ENCODE measurements around the gene ADGRG6. TPM values are rescaled to one million over a fixed set of nuclear protein-coding genes. Genes with fewer than 3 reads are reported as not detected.

The ADGRG6 gene
- total RNA-seq, 1 experiment from 2014 or later, result 259 TPM

- no peak overlapping the region for H3K4me3 ChIP-seq (ENCODE audit: low read depth in 2 of 2, low read length in 2 of 2)
- H3K27ac ChIP-seq (ENCODE audit: low read length), result no peak overlapping the region
- TF ChIP-seq CTCF (IDR thresholded peaks at IDR 0.05), result no peak
- TF ChIP-seq REST (IDR thresholded peaks at IDR 0.05; ENCODE audit: insufficient read depth in 1 of 2, low read depth in 2 of 2, low read length in 1 of 2), result no peak
- TF ChIP-seq TCF7L2 (IDR thresholded peaks at IDR 0.05; ENCODE audit: low read depth, low read length), result no peak
- TF ChIP-seq POLR2AphosphoS5 (IDR thresholded peaks at IDR 0.05; ENCODE audit: low read depth, low read length), result no peak
- TF ChIP-seq SIN3A (IDR thresholded peaks at IDR 0.05; ENCODE audit: borderline replicate concordance, insufficient read depth, low read depth, low read length), result no peak
- no peaks in the 10 kb centered on the region for H3K9me3 ChIP-seq (ENCODE audit: control insufficient read depth, insufficient read depth, low read depth, low read length)
- no peaks in the 10 kb centered on the region for H3K27me3 ChIP-seq (ENCODE audit: control insufficient read depth, insufficient read depth, low read length)
- POLR2A ChIA-PET, result interaction anchor here (0.6 kb wide), 1 partner anchor 20 kb away, joined by 4 read pairs; no protein-coding TSS in a partner anchor
- no TSS peak for BruUV-seq (replicated peaks)
- ATAC-seq (no peak), DNase-seq (ENCODE audit: low read depth, low spot score) (no peak)
- CTCF ChIA-PET, result no interaction called here
- no peaks in the 10 kb centered on the region for H3K4me1 ChIP-seq (ENCODE audit: control insufficient read depth, insufficient read depth, low read length)
- intact Hi-C loops (cut with micrococcal nuclease; ENCODE audit: unreplicated experiment) (no loop called here), in situ Hi-C loops (cut with HindIII; ENCODE audit: low pct_unique_long_range_greater_than_20kb, low sequenced_read_pairs) (no loop called here)
- H3K36me3 ChIP-seq (ENCODE audit: control insufficient read depth, insufficient read depth, low read length), result no peaks in the 10 kb centered on the region
Observed at GRCh38 chr6:142266060-142266459, 35.7 kb upstream of the ADGRG6 start.

GRCh38 chr6:142271476-142271875 is 30.3 kb upstream of the ADGRG6 start:
- DNase-seq (ENCODE audit: low read depth, low spot score) (no peak), ATAC-seq (no peak)
- H3K36me3 ChIP-seq (ENCODE audit: control insufficient read depth, insufficient read depth, low read length), result no peaks in the 10 kb centered on the region
- ChIA-PET CTCF (no interaction called here), POLR2A (no interaction called here)
- intact Hi-C loops (cut with micrococcal nuclease; ENCODE audit: unreplicated experiment) (no loop called here), in situ Hi-C loops (cut with HindIII; ENCODE audit: low pct_unique_long_range_greater_than_20kb, low sequenced_read_pairs) (no loop called here)
- TF ChIP-seq POLR2AphosphoS5 (IDR thresholded peaks at IDR 0.05; ENCODE audit: low read depth, low read length) (no peak), TCF7L2 (IDR thresholded peaks at IDR 0.05; ENCODE audit: low read depth, low read length) (no peak), SIN3A (IDR thresholded peaks at IDR 0.05; ENCODE audit: borderline replicate concordance, insufficient read depth, low read depth, low read length) (no peak), REST (IDR thresholded peaks at IDR 0.05; ENCODE audit: insufficient read depth in 1 of 2, low read depth in 2 of 2, low read length in 1 of 2) (no peak), CTCF (IDR thresholded peaks at IDR 0.05) (no peak)
- no TSS peak for BruUV-seq (replicated peaks)
- H3K4me3 ChIP-seq (ENCODE audit: low read depth in 2 of 2, low read length in 2 of 2), result no peak overlapping the region
- H3K27ac ChIP-seq (ENCODE audit: low read length), result no peak overlapping the region
- peaks cover 14% of the 10 kb centered on the region; the same call in 1 of the 2 replicates for H3K4me1 ChIP-seq (ENCODE audit: control insufficient read depth, insufficient read depth, low read length)
- no peaks in the 10 kb centered on the region for H3K9me3 ChIP-seq (ENCODE audit: control insufficient read depth, insufficient read depth, low read depth, low read length)
- H3K27me3 ChIP-seq (ENCODE audit: control insufficient read depth, insufficient read depth, low read length), result no peaks in the 10 kb centered on the region
